H1 (cell line): ENCODE data around the gene ABCG5. TPM values are rescaled to one million over a fixed set of nuclear protein-coding genes. Genes with fewer than 3 reads are reported as not detected.

Experiments
- CTCF ChIA-PET: fragments of 300-600 bp; sonication (Branson Sonifier 250); formaldehyde crosslinking; loops from one replicate; lab custom pipeline; 2021; ENCODE audit not compliant: partially characterized antibody; lab: Charles Lee
- POLR2A ChIA-PET: fragments of 300-600 bp; sonication (Branson Sonifier 250); formaldehyde crosslinking; loops from one replicate; lab custom pipeline; 2021; ENCODE audit warnings: inconsistent platforms; ENCODE audit not compliant: partially characterized antibody; lab: Charles Lee
- DNase-seq, 2 experiments: peaks; one replicate each; pipeline versions ENCODE4 v3.0.0 to v3.0.0-alpha.2; 2010 to 2022; ENCODE audit warnings: low spot score in 2 of 2, low read depth in 1 of 2, mixed read lengths in 1 of 2
- FAIRE-seq: peaks from 2 replicates; lab custom pipeline; 2011; peaks lifted over from hg19 to GRCh38; lab: Jason Lieb, UNC
- H2AFZ ChIP-seq: 2 replicates; pipeline ENCODE4 v1.8.1; 2012; ENCODE audit warnings: low read length, inconsistent platforms
- H2AK5ac ChIP-seq: 2 replicates; pipeline ENCODE4 v1.6.1; 2013; ENCODE audit warnings: low read depth, low read length
- H2BK120ac ChIP-seq: replicated peaks from 2 replicates; pipeline ENCODE3; 2013; ENCODE audit warnings: low read depth, low read length, inconsistent platforms
- H2BK12ac ChIP-seq: 2 replicates; pipeline ENCODE4 v1.6.1; 2013; ENCODE audit warnings: low read depth, low read length
- H2BK15ac ChIP-seq: 2 replicates; pipeline ENCODE4 v1.6.1; 2013; ENCODE audit warnings: low read length
- H2BK20ac ChIP-seq: 2 replicates; pipeline ENCODE4 v1.6.1; 2013; ENCODE audit warnings: low read length
- H2BK5ac ChIP-seq: 2 replicates; pipeline ENCODE4 v1.6.1; 2013; ENCODE audit warnings: low read depth, low read length
- H3K14ac ChIP-seq: 2 replicates; pipeline ENCODE4 v1.6.1; 2013; ENCODE audit warnings: inconsistent platforms; ENCODE audit not compliant: insufficient read length
- H3K18ac ChIP-seq: 2 replicates; pipeline ENCODE4 v1.6.1; 2013; ENCODE audit warnings: low read length; ENCODE audit errors: extremely low read depth
- H3K23ac ChIP-seq: 2 replicates; pipeline ENCODE4 v1.6.1; 2013; ENCODE audit warnings: inconsistent platforms; ENCODE audit not compliant: insufficient read length
- H3K23me2 ChIP-seq: 2 replicates; pipeline ENCODE4 v1.6.1; 2013; ENCODE audit warnings: low read depth, low read length
- H3K27ac ChIP-seq: 2 replicates; pipeline ENCODE4 v1.6.1; 2011; ENCODE audit warnings: low read depth, low read length, inconsistent platforms
- H3K27me3 ChIP-seq, 4 experiments: replicated peaks in 1 of 4; 1 replicate in 1 of 4; 2 replicates in 3 of 4; pipeline versions ENCODE4 v1.6.1 to v1.8.1; 2011 to 2013; ENCODE audit warnings: low read length in 3 of 4, mild to moderate bottlenecking in 3 of 4, inconsistent platforms in 2 of 4, mixed read lengths in 2 of 4, moderate library complexity in 1 of 4; ENCODE audit not compliant: control insufficient read depth in 3 of 4, insufficient read depth in 3 of 4; ENCODE audit errors: extremely low read depth in 1 of 4
- H3K36me3 ChIP-seq, 4 experiments: 2 replicates each; pipeline versions ENCODE4 v1.6.1 to v1.8.1; 2011 to 2013; ENCODE audit warnings: mild to moderate bottlenecking in 4 of 4, low read length in 3 of 4, moderate library complexity in 2 of 4, control low read depth in 1 of 4, inconsistent platforms in 1 of 4; ENCODE audit not compliant: insufficient read depth in 4 of 4, control insufficient read depth in 2 of 4
- H3K4ac ChIP-seq: replicated peaks from 2 replicates; pipeline ENCODE3; 2013; ENCODE audit warnings: low read length, low read depth, mixed read lengths, inconsistent platforms; ENCODE audit not compliant: insufficient read length
- H3K4me1 ChIP-seq, 4 experiments: replicated peaks in 1 of 4; 1 replicate in 1 of 4; 2 replicates in 3 of 4; pipeline versions ENCODE4 v1.6.1 to v1.8.1; 2011 to 2013; ENCODE audit warnings: low read length in 3 of 4, inconsistent platforms in 2 of 4, mixed read lengths in 1 of 4; ENCODE audit not compliant: insufficient read depth in 4 of 4, control insufficient read depth in 3 of 4
- H3K4me2 ChIP-seq, 2 experiments: 2 replicates each; pipeline versions ENCODE4 v1.6.1 to v1.8.1; 2011 to 2013; ENCODE audit warnings: low read depth in 2 of 2, low read length in 2 of 2, control low read depth in 1 of 2, inconsistent platforms in 1 of 2, mild to moderate bottlenecking in 1 of 2; ENCODE audit not compliant: insufficient read depth in 1 of 2
- H3K4me3 ChIP-seq, 4 experiments: fragments of 200-600, 300-600 bp in 1 of 4; sonication (generic), shearing (Covaris generic), sonication (Bioruptor Twin) in 1 of 4; 2 replicates each; pipeline versions ENCODE4 v1.5.1 to v1.8.1; 2011 to 2016; ENCODE audit warnings: low read length in 4 of 4, low read depth in 3 of 4, control low read depth in 2 of 4, inconsistent platforms in 2 of 4, mild to moderate bottlenecking in 2 of 4, mixed read lengths in 1 of 4, moderate library complexity in 1 of 4; ENCODE audit not compliant: insufficient read depth in 2 of 4; ENCODE audit errors: extremely low read depth in 1 of 4
- H3K56ac ChIP-seq: replicated peaks from 2 replicates; pipeline ENCODE3; 2013; ENCODE audit warnings: low read depth, mild to moderate bottlenecking, mixed read lengths, low read length, inconsistent platforms; ENCODE audit not compliant: insufficient read length
- H3K79me1 ChIP-seq: 2 replicates; pipeline ENCODE4 v1.6.1; 2013; ENCODE audit warnings: low read depth, low read length, control low read depth
- H3K79me2 ChIP-seq, 2 experiments: 2 replicates each; pipeline versions ENCODE4 v1.6.1 to v1.8.1; 2012 to 2013; ENCODE audit warnings: low read length in 2 of 2, mild to moderate bottlenecking in 2 of 2, inconsistent platforms in 1 of 2; ENCODE audit not compliant: insufficient read depth in 2 of 2, control insufficient read depth in 1 of 2
- H3K9ac ChIP-seq, 4 experiments: replicated peaks in 1 of 4; 1 replicate in 1 of 4; 2 replicates in 3 of 4; pipeline versions ENCODE4 v1.6.1 to v1.8.1; 2011 to 2013; ENCODE audit warnings: low read depth in 3 of 4, low read length in 3 of 4, control low read depth in 2 of 4, mild to moderate bottlenecking in 2 of 4, moderate library complexity in 2 of 4, inconsistent platforms in 1 of 4; ENCODE audit errors: extremely low read depth in 1 of 4
- H3K9me3 ChIP-seq, 2 experiments: 2 replicates each; pipeline versions ENCODE4 v1.6.1 to v1.8.1; 2012 to 2013; ENCODE audit warnings: mild to moderate bottlenecking in 2 of 2, moderate library complexity in 2 of 2, control low read depth in 1 of 2, inconsistent platforms in 1 of 2, low read depth in 1 of 2, low read length in 1 of 2, mixed read lengths in 1 of 2; ENCODE audit not compliant: insufficient read depth in 2 of 2
- H4K20me1 ChIP-seq, 2 experiments: replicated peaks in 1 of 2; 2 replicates each; pipeline versions ENCODE3 to v1.8.1; 2011 to 2013; ENCODE audit warnings: inconsistent platforms in 2 of 2, low read length in 2 of 2, mild to moderate bottlenecking in 1 of 2; ENCODE audit not compliant: insufficient read depth in 2 of 2, control insufficient read depth in 1 of 2
- H4K5ac ChIP-seq: 2 replicates; pipeline ENCODE4 v1.6.1; 2013; ENCODE audit warnings: low read length, low read depth, mixed read lengths, inconsistent platforms; ENCODE audit not compliant: insufficient read length
- H4K8ac ChIP-seq: 2 replicates; pipeline ENCODE4 v1.8.0; 2013; ENCODE audit warnings: mild to moderate bottlenecking, moderate library complexity, low read length, inconsistent platforms; ENCODE audit not compliant: insufficient read depth; ENCODE audit errors: extremely low read depth
- H4K91ac ChIP-seq: replicated peaks from 2 replicates; pipeline ENCODE3; 2013; ENCODE audit warnings: low read length, mixed read lengths, inconsistent platforms; ENCODE audit not compliant: insufficient read length
- CBX5 ChIP-seq: fragments of 300-800, 300-1000 bp; sonication (generic); IDR thresholded peaks from 2 replicates; pipeline ENCODE4 v1.7.1; 2016; ENCODE audit warnings: antibody characterized with exemption, low read length, low read depth
- CREB1 ChIP-seq: IDR thresholded peaks from 2 replicates; pipeline ENCODE4 v1.6.1; 2012; ENCODE audit warnings: inconsistent platforms
- EZH2 ChIP-seq: fragments of 200-600 bp; sonication (generic); IDR thresholded peaks from 2 replicates; pipeline ENCODE4 v1.7.1; 2012; ENCODE audit warnings: low read depth, mild to moderate bottlenecking, moderate library complexity, low read length, inconsistent platforms; ENCODE audit not compliant: severe bottlenecking
- HDAC6 ChIP-seq: IDR thresholded peaks from one replicate; pipeline ENCODE4 v1.7.1; 2012; ENCODE audit warnings: low read depth, mild to moderate bottlenecking, inconsistent platforms, low read length, moderate library complexity
- SIRT6 ChIP-seq: IDR thresholded peaks from one replicate; pipeline ENCODE4 v1.7.1; 2012; ENCODE audit warnings: low read length, inconsistent platforms
- SRF ChIP-seq: IDR thresholded peaks from 2 replicates; pipeline ENCODE4 v1.6.1; 2011; ENCODE audit warnings: mild to moderate bottlenecking, low read depth, low read length, moderate library complexity
- YY1 ChIP-seq: IDR thresholded peaks from 2 replicates; pipeline ENCODE4 v1.6.1; 2011; ENCODE audit warnings: low read depth, mild to moderate bottlenecking, low read length
- WGBS, 2 experiments: shearing (Covaris generic) in 1 of 2; methylation state at CpG; one replicate each; pipeline versions ENCODE4 v1.1.6 to v1.1.7; 2013 to 2015; ENCODE audit warnings: low lambda C conversion rate in 2 of 2, mixed read lengths in 2 of 2, inconsistent platforms in 1 of 2, low coverage in 1 of 2, missing lambda C conversion rate in 1 of 2; ENCODE audit not compliant: insufficient replicate concordance in 2 of 2, insufficient coverage in 1 of 2, insufficient read length in 1 of 2; ENCODE audit errors: extremely low coverage in 1 of 2, missing lambda C conversion rate in 1 of 2; 5-methylcytosine and 5-hydroxymethylcytosine counted together
- polyA plus RNA-seq, 7 experiments: library from polyadenylated mRNA; depleted of rRNA in 3 of 7; stranded (reverse) in 5 of 7; unstranded in 2 of 7; fragments of >200 nt in 5 of 7; fragments of 200-250 nt in 2 of 7; gene quantifications; 1 replicate in 5 of 7; 2 replicates in 1 of 7; 4 replicates in 1 of 7; pipeline versions ENCODE4 v1.2.1 to v1.2.3, GENCODE V29; 2011 to 2013; ENCODE audit warnings: missing spikeins in 2 of 7, mixed read lengths in 2 of 7
- total RNA-seq: library from RNA; stranded (reverse); fragmentation: NEBNext Ultra II Directional; extraction: Animal tissue kit (Norgen Biotek cat#: 25700); gene quantifications from 2 replicates; pipeline ENCODE4 v1.2.1, GENCODE V29; 2021

ABCG5 gene
- total and polyA plus RNA-seq, 2 of the 8 experiments (the other 6 are each of a cell fraction or from before 2014, with no cell fraction given) = not detected

GRCh38 chr2:43824951-43825493 lies 13.6 kb downstream of the ABCG5 start:
- no peak overlapping the region for H3K4me2 ChIP-seq
- no peaks in the 10 kb centered on the region for H3K23me2 ChIP-seq
- DNase-seq (peak in 1 of 2 experiments; percentile 28), FAIRE-seq (no peak)
- no peak overlapping the region for H2AFZ ChIP-seq
- H3K9ac ChIP-seq = no peak overlapping the region
- H3K27ac ChIP-seq = no peak overlapping the region
- no peaks in the 10 kb centered on the region for H3K79me1 ChIP-seq
- H2BK15ac ChIP-seq = no peak overlapping the region
- POLR2A ChIA-PET = no interaction called here
- CTCF ChIA-PET = interaction anchor here (1.6 to 1.8 kb wide), 3 partner anchors 10 to 220 kb away, joined by 4 to 6 read pairs (median 5); no protein-coding TSS in a partner anchor
- no peak overlapping the region for H2AK5ac ChIP-seq
- H3K27me3 ChIP-seq = no peaks in the 10 kb centered on the region
- no peak overlapping the region for H3K18ac ChIP-seq
- H3K4me1 ChIP-seq = peaks cover 0 to 3% (median 1%) of the 10 kb centered on the region in 4 experiments; a peak in 2 of 7 replicates
- H2BK20ac ChIP-seq = no peak overlapping the region
- H2BK12ac ChIP-seq = no peak overlapping the region
- H3K9me3 ChIP-seq = no peaks in the 10 kb centered on the region
- no peak overlapping the region for H3K14ac ChIP-seq
- no peak overlapping the region for H3K4me3 ChIP-seq
- no peak overlapping the region for H4K91ac ChIP-seq
- no peaks in the 10 kb centered on the region for H3K36me3 ChIP-seq
- no peaks in the 10 kb centered on the region for H3K79me2 ChIP-seq
- no peak overlapping the region for H4K5ac ChIP-seq
- WGBS, 2 experiments = 90% methylated on average over 12 of the region's 12 CpGs; no CpG with 5 or more reads in 1 of the 2 experiments
- no peak overlapping the region for H3K23ac ChIP-seq
- no peak overlapping the region for H3K4ac ChIP-seq
- H2BK120ac ChIP-seq = no peak overlapping the region
- H4K20me1 ChIP-seq = no peaks in the 10 kb centered on the region
- H2BK5ac ChIP-seq = no peak overlapping the region
- no peak overlapping the region for H4K8ac ChIP-seq
- H3K56ac ChIP-seq = no peak overlapping the region
- TF ChIP-seq CBX5 (no peak), EZH2 (no peak), CREB1 (no peak), SRF (no peak), SIRT6 (no peak), HDAC6 (no peak), YY1 (no peak)
